Activated B cell treated with CpG ODN at 0.5 μM for 24 hours (primary cell): Measurements from ENCODE around the gene DNAJC1. TPM values are rescaled to one million over a fixed set of nuclear protein-coding genes. Genes with fewer than 3 reads are reported as not detected.
"Not testable (repeated sequence)": the region's sequence is repeated elsewhere in the genome, so short reads cannot be mapped to it uniquely, and the experiment has no call there.

Source experiments
- ATAC-seq: fragments of 200-7000 bp; cut with Tn5 transposase; one replicate; pipeline ENCODE4 v1.10.0; 2021; ENCODE audit warnings: low read depth, mild to moderate bottlenecking, moderate library complexity
- CTCF ChIA-PET: fragments of 350-600 bp; sonication (Branson Sonifier 250); formaldehyde crosslinking; loops from one replicate; lab custom pipeline; 2021; ENCODE audit warnings: antibody characterized with exemption; lab: Charles Lee
- POLR2A ChIA-PET: fragments of 350-600 bp; sonication (Branson Sonifier 250); formaldehyde crosslinking; loops from one replicate; lab custom pipeline; 2021; ENCODE audit warnings: antibody characterized with exemption; lab: Charles Lee
- DNase-seq: peaks from one replicate; pipeline ENCODE4 v3.0.0; 2022
- H3K27ac Mint-ChIP-seq: one replicate; pipeline ENCODE4 v1.8.0; 2020; ENCODE audit warnings: mixed read lengths
- H3K27me3 Mint-ChIP-seq: one replicate; pipeline ENCODE4 v1.8.0; 2021; ENCODE audit warnings: mixed read lengths
- H3K36me3 Mint-ChIP-seq: one replicate; pipeline ENCODE4 v1.8.0; 2021; ENCODE audit warnings: low read depth, mixed read lengths
- H3K4me1 Mint-ChIP-seq: one replicate; pipeline ENCODE4 v1.8.0; 2021; ENCODE audit warnings: mixed read lengths
- H3K4me3 Mint-ChIP-seq: one replicate; pipeline ENCODE4 v1.8.0; 2020; ENCODE audit warnings: mild to moderate bottlenecking, mixed read lengths
- H3K9me3 Mint-ChIP-seq: one replicate; pipeline ENCODE4 v1.8.0; 2020; ENCODE audit warnings: mixed read lengths
- CTCF ChIP-seq: fragments of 200-600 bp; IDR thresholded peaks from one replicate; pipeline ENCODE4 v1.8.0; 2022; ENCODE audit warnings: antibody characterized with exemption, mild to moderate bottlenecking
- intact Hi-C: fragments of 100-400 bp; cut with micrococcal nuclease; formaldehyde crosslinking; loops from one replicate; pipeline ENCODE4 v1.15.1; 2024
- total RNA-seq: library from RNA; stranded (reverse); gene quantifications from 2 replicates; pipeline ENCODE4 v1.2.3, GENCODE V29; 2022

DNAJC1 gene
- total RNA-seq, 1 donor from 2014 or later: 10.9 TPM

DNA sequence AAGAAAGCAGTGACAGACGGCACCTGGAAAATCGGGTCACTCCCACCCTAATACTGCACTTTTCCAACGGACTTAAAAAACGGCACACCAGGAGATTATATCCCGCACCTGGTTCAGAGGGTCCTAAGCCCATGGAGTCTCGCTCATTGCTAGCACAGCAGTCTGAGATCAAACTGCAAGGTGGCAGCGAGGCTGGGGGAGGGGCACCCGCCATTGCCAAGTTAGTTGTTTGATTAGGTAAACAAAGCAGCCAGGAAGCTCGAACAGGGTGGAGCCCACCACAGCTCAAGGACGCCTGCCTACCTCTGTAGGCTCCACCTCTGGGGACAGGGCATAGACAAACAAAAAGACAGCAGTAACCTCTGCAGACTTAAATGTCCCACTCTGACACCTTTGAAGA lies 169.0 kb downstream of the DNAJC1 start:
- POLR2A ChIA-PET, H3K27me3 Mint-ChIP-seq, ATAC-seq, H3K4me3 Mint-ChIP-seq, DNase-seq, intact Hi-C loops, H3K4me1 Mint-ChIP-seq, CTCF ChIA-PET, H3K27ac Mint-ChIP-seq: not testable (repeated sequence)
- Mint-ChIP-seq H3K9me3 (peaks cover 32% of the 10 kb centered on the region), H3K36me3 (peaks cover 58% of the 10 kb centered on the region)

- TF ChIP-seq CTCF: no peak
- intact Hi-C loops: no loop called here
- H3K4me3 Mint-ChIP-seq: no peak overlapping the region
- no peak overlapping the region for H3K27ac Mint-ChIP-seq
- DNase-seq (no peak), ATAC-seq (no peak)
- POLR2A ChIA-PET: no interaction called here
- H3K36me3 Mint-ChIP-seq: peaks cover 58% of the 10 kb centered on the region
- no peaks in the 10 kb centered on the region for H3K27me3 Mint-ChIP-seq
- CTCF ChIA-PET: no interaction called here
- no peaks in the 10 kb centered on the region for H3K4me1 Mint-ChIP-seq
- peaks cover 38% of the 10 kb centered on the region for H3K9me3 Mint-ChIP-seq
These were observed 170.8 kb downstream of the DNAJC1 start for GRCh38 chr10:21832821-21833130.

- no peak for DNase-seq
- no peak for ATAC-seq
- intact Hi-C loops: no loop called here
- Mint-ChIP-seq H3K9me3 (peaks cover 39% of the 10 kb centered on the region), H3K27ac (no peak overlapping the region), H3K4me1 (no peaks in the 10 kb centered on the region), H3K27me3 (no peaks in the 10 kb centered on the region), H3K36me3 (peaks cover 60% of the 10 kb centered on the region), H3K4me3 (no peak overlapping the region)
- CTCF ChIA-PET: no interaction called here
- POLR2A ChIA-PET: no interaction called here
- no peak for TF ChIP-seq CTCF
These were observed 171.3 kb downstream of the DNAJC1 start for GRCh38 chr10:21831986-21832820.

- Mint-ChIP-seq H3K4me1 (no peaks in the 10 kb centered on the region), H3K27ac (no peak overlapping the region), H3K27me3 (no peaks in the 10 kb centered on the region), H3K9me3 (peaks cover 47% of the 10 kb centered on the region), H3K4me3 (no peak overlapping the region), H3K36me3 (peaks cover 55% of the 10 kb centered on the region)
- no peak for TF ChIP-seq CTCF
- intact Hi-C loops: no loop called here
- DNase-seq (no peak), ATAC-seq (no peak)
- POLR2A ChIA-PET: no interaction called here
- CTCF ChIA-PET: no interaction called here
These were observed 173.5 kb downstream of the DNAJC1 start for GRCh38 chr10:21830037-21830436.

DNA sequence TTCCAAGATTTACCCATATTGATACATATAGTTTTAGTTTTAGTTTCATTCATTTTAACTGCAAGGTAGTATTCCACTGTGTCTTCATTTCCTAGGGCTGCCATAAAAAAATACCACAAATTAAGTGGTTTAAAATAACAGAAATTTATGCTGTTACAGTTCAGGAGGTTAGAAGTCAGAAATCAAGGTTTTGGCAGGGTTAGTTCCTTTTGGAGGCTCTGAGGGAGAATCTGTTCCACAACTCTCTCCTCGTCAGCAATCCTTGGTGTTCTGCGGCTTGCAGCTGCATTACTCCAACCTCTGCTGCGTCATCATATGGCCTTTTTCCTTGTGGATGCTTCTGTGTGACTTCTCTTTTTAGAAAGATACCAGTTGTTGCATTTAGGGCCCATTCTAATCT lies 176.2 kb downstream of the DNAJC1 start:
- H3K4me1 Mint-ChIP-seq: no peaks in the 10 kb centered on the region
- H3K9me3 Mint-ChIP-seq: peaks cover 43% of the 10 kb centered on the region
- intact Hi-C loops: no loop called here
- peaks cover 33% of the 10 kb centered on the region for H3K36me3 Mint-ChIP-seq
- ATAC-seq (no peak), DNase-seq (no peak)
- no peaks in the 10 kb centered on the region for H3K27me3 Mint-ChIP-seq
- TF ChIP-seq CTCF: no peak
- no peak overlapping the region for H3K4me3 Mint-ChIP-seq
- no peak overlapping the region for H3K27ac Mint-ChIP-seq
- ChIA-PET CTCF (no interaction called here), POLR2A (no interaction called here)
